Breast epithelium (tissue), 4 donors: ENCODE measurements around the gene XRCC2. TPM values are rescaled to one million over a fixed set of nuclear protein-coding genes. Genes with fewer than 3 reads are reported as not detected.
"Not testable (repeated sequence)": the region's sequence is repeated elsewhere in the genome, so short reads cannot be mapped to it uniquely, and the experiment has no call there.

ENCODE experiments used
- DNase-seq, 2 donors: peaks; one replicate each; pipeline ENCODE4 v3.0.0-alpha.2; 2019; ENCODE audit warnings: low spot score in 2 of 2
- H3K27ac ChIP-seq, 2 donors: fragments of 200-600 bp; sonication (generic) in 1 of 2; one replicate each; pipeline ENCODE4 v1.5.1; 2016 to 2019; ENCODE audit warnings: mild to moderate bottlenecking in 1 of 2
- H3K27me3 ChIP-seq, 2 donors: fragments of 200-600 bp; sonication (generic) in 1 of 2; one replicate each; pipeline versions ENCODE4 v1.5.1 to v1.6.0; 2017 to 2019; ENCODE audit warnings: control low read depth in 1 of 2, mild to moderate bottlenecking in 1 of 2
- H3K36me3 ChIP-seq: fragments of 200-600 bp; one replicate; pipeline ENCODE4 v1.5.1; 2019
- H3K4me1 ChIP-seq, 2 donors: fragments of 200-600 bp; sonication (generic); one replicate each; pipeline ENCODE4 v1.5.1; 2016 to 2019; ENCODE audit warnings: control low read depth in 1 of 2
- H3K4me3 ChIP-seq, 3 donors: fragments of 200-600 bp; sonication (generic); 1 replicate in 2 of 3; 2 replicates in 1 of 3; pipeline ENCODE4 v1.5.1; 2016 to 2019; ENCODE audit warnings: mild to moderate bottlenecking in 3 of 3, moderate library complexity in 2 of 3
- H3K9me3 ChIP-seq, 2 donors: fragments of 200-600 bp; sonication (generic) in 1 of 2; one replicate each; pipeline ENCODE4 v1.5.1; 2016 to 2019; ENCODE audit warnings: control low read depth in 1 of 2
- POLR2A ChIP-seq: fragments of 450-650 bp; IDR thresholded peaks from one replicate; pipeline ENCODE4 v1.6.1; 2016; ENCODE audit warnings: antibody characterized with exemption, mild to moderate bottlenecking, moderate library complexity
- POLR2AphosphoS5 ChIP-seq, 3 donors: sonication (generic); formaldehyde crosslinking; IDR thresholded peaks; one replicate each; pipeline ENCODE4 v1.6.1; 2017; ENCODE audit warnings: antibody characterized with exemption in 3 of 3
- intact Hi-C: fragments of 100-400 bp; cut with DNase I; formaldehyde crosslinking; loops from one replicate; pipeline ENCODE4 v1.15.1; 2023; ENCODE audit warnings: low total_unique reads
- total RNA-seq, 3 donors: library from RNA; depleted of rRNA; stranded (reverse); fragments of >200 nt; gene quantifications; one replicate each; pipeline ENCODE4 v1.1.0, GENCODE V29; 2016
- TF ChIP-seq, protein P1 (sequence below), 3 donors: fragments of 450-650 bp; IDR thresholded peaks; one replicate each; pipeline ENCODE4 v1.5.1; 2016 to 2017; ENCODE audit warnings: antibody characterized with exemption in 3 of 3, mild to moderate bottlenecking in 3 of 3, moderate library complexity in 3 of 3

XRCC2 gene
- total RNA-seq, 3 donors from 2014 or later: 0.48 to 2.2 (median 0.98) TPM

DNA sequence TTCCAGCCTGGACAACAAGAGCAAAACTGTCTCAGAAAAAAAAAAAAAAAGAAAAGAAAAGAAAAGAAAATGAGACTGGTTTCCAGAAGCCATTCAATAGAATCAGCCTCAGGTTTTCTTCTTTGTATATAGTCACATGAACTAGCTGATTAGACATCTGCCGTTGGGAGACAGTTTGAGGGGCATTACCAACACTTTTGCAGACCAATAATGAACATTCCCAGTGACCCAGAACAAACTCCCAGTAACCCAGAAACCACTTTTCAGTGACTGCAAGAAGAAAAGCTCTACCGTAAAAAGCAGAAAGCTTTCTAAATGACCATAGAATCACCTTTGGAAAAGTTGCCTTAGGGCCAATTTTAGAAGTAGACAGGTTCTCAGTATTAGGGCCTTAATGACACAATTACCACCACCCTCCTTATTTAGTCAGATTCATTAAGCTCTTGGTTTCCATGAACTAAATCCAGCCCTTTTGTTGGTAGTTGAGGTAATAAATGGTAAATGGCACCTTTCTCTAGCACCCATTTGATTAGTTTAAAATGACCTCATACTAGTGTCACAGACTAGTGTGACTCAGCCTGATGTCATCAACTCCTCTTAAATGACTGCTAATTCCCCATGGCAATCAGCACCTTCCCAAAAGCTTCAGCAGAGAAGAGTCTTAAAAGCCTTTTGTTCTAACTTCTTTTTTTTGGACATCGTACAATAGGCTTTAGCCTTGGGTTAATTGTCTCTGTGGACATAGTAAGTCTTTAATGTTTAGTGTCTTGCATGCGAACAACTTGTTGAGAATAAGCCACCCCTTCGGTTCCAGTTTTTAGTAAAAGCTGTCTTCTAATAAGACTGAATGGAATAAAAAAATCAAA lies 33.6 kb upstream of the XRCC2 start:
- no peak overlapping the region for H3K27ac ChIP-seq
- intact Hi-C loops: no loop called here
- H3K27me3 ChIP-seq: no peaks in the 10 kb centered on the region
- TF ChIP-seq POLR2AphosphoS5 (IDR thresholded peaks at IDR 0.05): no peak
- TF ChIP-seq, protein P1, sequence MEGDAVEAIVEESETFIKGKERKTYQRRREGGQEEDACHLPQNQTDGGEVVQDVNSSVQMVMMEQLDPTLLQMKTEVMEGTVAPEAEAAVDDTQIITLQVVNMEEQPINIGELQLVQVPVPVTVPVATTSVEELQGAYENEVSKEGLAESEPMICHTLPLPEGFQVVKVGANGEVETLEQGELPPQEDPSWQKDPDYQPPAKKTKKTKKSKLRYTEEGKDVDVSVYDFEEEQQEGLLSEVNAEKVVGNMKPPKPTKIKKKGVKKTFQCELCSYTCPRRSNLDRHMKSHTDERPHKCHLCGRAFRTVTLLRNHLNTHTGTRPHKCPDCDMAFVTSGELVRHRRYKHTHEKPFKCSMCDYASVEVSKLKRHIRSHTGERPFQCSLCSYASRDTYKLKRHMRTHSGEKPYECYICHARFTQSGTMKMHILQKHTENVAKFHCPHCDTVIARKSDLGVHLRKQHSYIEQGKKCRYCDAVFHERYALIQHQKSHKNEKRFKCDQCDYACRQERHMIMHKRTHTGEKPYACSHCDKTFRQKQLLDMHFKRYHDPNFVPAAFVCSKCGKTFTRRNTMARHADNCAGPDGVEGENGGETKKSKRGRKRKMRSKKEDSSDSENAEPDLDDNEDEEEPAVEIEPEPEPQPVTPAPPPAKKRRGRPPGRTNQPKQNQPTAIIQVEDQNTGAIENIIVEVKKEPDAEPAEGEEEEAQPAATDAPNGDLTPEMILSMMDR (IDR thresholded peaks at IDR 0.05): no peak
- TF ChIP-seq POLR2A: no peak
- DNase-seq: no peak
- no peaks in the 10 kb centered on the region for H3K4me1 ChIP-seq
- peaks cover 4 to 8% of the 10 kb centered on the region in 2 donors for H3K9me3 ChIP-seq
- H3K36me3 ChIP-seq: no peaks in the 10 kb centered on the region
- H3K4me3 ChIP-seq: no peak overlapping the region

DNA sequence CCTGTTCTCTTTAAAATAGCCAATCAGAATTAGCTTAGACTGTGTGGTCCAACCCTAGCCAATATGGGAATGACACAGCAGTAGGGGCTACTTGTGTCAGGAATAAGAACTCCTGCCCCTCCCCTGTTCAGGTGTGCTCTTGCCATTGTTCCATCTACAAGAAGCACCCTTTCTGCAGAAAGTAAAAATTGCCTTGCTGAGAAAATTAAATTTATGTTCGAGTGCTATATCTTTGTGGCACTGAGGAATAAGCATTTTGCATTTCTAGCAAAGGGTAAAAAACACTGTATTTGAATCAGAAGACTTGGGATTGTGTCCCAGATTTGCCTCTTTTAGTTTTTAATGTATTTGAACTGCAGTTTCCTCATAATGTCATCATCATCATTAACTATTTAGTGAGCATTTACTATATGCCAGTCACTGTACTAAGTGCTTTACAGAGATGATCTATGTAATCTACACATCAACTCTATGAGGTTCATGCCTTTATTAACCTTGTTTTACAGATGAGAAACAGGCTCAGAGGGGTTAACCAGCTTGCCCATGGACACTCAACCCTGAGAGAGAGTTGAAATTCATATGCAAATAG lies 28.9 kb upstream of the XRCC2 start:
- Histone ChIP-seq H3K27me3 (no peaks in the 10 kb centered on the region), H3K4me1 (no peaks in the 10 kb centered on the region), H3K9me3 (peaks cover 10 to 11% of the 10 kb centered on the region in 2 donors), H3K27ac (no peak overlapping the region), H3K4me3 (no peak overlapping the region), H3K36me3 (no peaks in the 10 kb centered on the region)
- DNase-seq: no peak
- TF ChIP-seq, protein P1 (IDR thresholded peaks at IDR 0.05): no peak
- no peak for TF ChIP-seq POLR2A
- TF ChIP-seq POLR2AphosphoS5 (IDR thresholded peaks at IDR 0.05): no peak
- intact Hi-C loops: no loop called here

DNA sequence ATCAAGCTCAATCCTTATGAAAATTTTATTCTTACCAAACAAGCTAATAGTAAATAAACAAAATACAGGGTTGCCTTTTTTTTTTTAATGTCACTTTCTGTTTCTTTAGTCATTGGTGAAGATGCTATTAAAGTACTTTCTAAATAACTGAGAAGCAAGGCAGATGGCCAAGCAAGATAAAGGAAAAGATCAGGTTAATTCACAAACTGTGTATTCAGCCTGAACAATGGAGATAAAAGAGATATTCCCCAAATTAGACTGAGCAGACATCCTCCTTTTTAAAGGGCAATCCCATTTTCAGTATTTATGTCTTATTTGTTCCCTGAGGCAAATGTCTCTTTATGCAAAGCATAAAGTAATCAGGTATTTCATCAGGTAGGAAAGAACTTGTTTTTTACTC lies 23.1 kb upstream of the XRCC2 start:
- no peak overlapping the region for H3K4me3 ChIP-seq
- H3K27ac ChIP-seq: no peak overlapping the region
- peaks cover 0 to 3% of the 10 kb centered on the region in 2 donors for H3K9me3 ChIP-seq
- H3K36me3 ChIP-seq: no peaks in the 10 kb centered on the region
- H3K4me1 ChIP-seq: no peaks in the 10 kb centered on the region
- intact Hi-C loops: no loop called here
- TF ChIP-seq POLR2A: no peak
- TF ChIP-seq POLR2AphosphoS5 (IDR thresholded peaks at IDR 0.05): no peak
- TF ChIP-seq, protein P1 (IDR thresholded peaks at IDR 0.05): no peak
- no peaks in the 10 kb centered on the region for H3K27me3 ChIP-seq
- DNase-seq: no peak

DNA sequence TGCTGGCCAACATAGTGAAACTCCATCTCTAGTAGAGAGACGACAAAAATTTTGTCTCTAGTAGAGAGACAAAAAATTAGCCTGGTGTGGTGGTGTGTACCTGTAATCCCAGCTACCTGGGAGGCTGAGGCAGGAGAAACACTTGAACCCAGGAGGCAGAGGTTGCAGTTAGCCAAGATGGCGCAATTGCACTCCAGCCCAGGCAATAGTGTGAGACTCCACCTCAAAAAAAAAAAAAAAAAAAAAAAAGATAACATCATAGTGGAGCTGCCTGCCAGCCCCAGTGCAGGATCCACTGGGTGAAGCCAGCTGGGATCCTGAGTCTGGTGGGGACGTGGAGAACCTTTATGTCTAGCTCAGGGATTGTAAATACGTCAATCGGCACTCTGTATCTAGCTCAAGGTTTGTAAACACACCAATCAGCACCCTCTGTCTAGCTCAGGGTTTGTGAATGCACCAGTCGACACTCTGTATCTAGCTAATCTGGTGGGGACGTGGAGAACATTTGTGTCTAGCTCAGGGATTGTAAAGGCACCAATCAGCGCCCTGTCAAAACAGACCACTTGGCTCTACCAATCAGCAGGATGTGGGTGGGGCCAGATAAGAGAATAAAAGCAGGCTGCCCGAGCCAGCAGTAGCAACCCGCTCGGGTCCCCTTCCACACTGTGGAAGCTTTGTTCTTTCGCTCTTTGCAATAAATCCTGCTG lies 21.5 kb upstream of the XRCC2 start:
- intact Hi-C loops, H3K4me3 ChIP-seq, H3K36me3 ChIP-seq, DNase-seq, H3K4me1 ChIP-seq, H3K27ac ChIP-seq, H3K27me3 ChIP-seq, H3K9me3 ChIP-seq: not testable (repeated sequence)

DNA sequence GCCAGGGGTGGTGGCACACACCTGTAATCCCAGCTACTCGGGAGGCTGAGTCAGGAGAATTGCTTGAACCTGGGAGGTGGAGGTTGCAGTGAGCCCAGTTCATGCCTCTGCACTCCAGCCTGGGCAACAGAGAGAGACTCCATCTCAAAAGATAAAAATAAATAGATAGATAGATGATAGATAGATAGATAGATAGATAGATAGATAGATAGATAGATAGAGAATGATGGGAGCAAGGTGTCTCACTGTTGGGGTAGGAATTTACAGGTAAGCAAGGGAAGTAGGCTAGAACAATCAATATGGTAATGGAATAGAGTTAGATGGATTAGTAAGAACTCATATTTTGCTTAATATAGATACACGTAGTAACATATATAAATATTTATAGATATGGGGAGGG lies 16.3 kb upstream of the XRCC2 start:
- intact Hi-C loops, H3K9me3 ChIP-seq, H3K4me1 ChIP-seq, H3K27ac ChIP-seq, H3K4me3 ChIP-seq, H3K36me3 ChIP-seq, DNase-seq, H3K27me3 ChIP-seq: not testable (repeated sequence)

DNA sequence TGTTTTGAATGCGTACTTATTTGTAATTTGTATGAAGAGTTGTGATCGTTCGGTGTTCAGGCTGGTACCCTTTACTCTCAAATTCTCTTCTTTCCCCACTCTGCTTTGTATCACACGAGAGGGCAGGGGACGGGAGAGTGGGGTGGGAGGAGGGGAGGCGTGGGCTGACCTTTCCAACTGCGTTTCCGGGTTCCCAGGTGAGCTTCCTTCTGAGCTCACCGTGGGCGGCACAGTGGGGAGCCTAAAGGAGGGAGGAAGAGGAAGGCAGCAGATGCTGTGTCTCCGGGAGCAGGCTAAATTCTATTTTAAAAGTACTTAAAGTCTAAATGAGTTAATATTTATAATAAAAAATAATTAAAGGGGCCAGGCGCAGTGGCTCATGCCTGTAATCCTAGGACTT lies 7.4 kb upstream of the XRCC2 start:
- intact Hi-C loops: no loop called here
- DNase-seq: no peak
- H3K27me3 ChIP-seq: no peaks in the 10 kb centered on the region
- H3K4me1 ChIP-seq: no peaks in the 10 kb centered on the region
- TF ChIP-seq, protein P1 (IDR thresholded peaks at IDR 0.05): no peak
- TF ChIP-seq POLR2AphosphoS5 (IDR thresholded peaks at IDR 0.05): no peak
- no peaks in the 10 kb centered on the region for H3K36me3 ChIP-seq
- no peak overlapping the region for H3K27ac ChIP-seq
- no peak overlapping the region for H3K4me3 ChIP-seq
- peaks cover 0 to 4% of the 10 kb centered on the region in 2 donors for H3K9me3 ChIP-seq
